WI38 (cell line): ENCODE results near the gene KCNA4.

Experiments
- H3K4me3 ChIP-seq: 2 replicates; pipeline ENCODE4 v1.5.1; 2011; ENCODE audit warnings: low read depth, mild to moderate bottlenecking, control low read depth, low read length
- CTCF ChIP-seq: IDR thresholded peaks from 2 replicates; pipeline ENCODE4 v1.5.1; 2012; ENCODE audit warnings: low read depth, mild to moderate bottlenecking, control low read depth, low read length

The KCNA4 gene

GRCh38 chr11:30016588-30017363 is at the start of gene KCNA4:
TSS of gene KCNA4 (minus strand) at chr11:30017030. CDS start at chr11:30012678, 4,352 bp downstream.
- H3K4me3 ChIP-seq = no peak within 1 kb of the TSS
- no peak for TF ChIP-seq CTCF

- no peak overlapping the region for H3K4me3 ChIP-seq
- TF ChIP-seq CTCF = no peak
Measured at GRCh38 chr11:30062103-30062502, 45.3 kb upstream of the KCNA4 start.

GRCh38 chr11:30059172-30059815 is 42.5 kb upstream of the KCNA4 start:
- H3K4me3 ChIP-seq = no peak overlapping the region
- TF ChIP-seq CTCF = no peak

- no peak overlapping the region for H3K4me3 ChIP-seq
- no peak for TF ChIP-seq CTCF
Measured at GRCh38 chr11:30049214-30049613, 32.4 kb upstream of the KCNA4 start.

- H3K4me3 ChIP-seq = no peak overlapping the region
- no peak for TF ChIP-seq CTCF
Measured at GRCh38 chr11:30046578-30046945, 29.7 kb upstream of the KCNA4 start.

- no peak for TF ChIP-seq CTCF
- H3K4me3 ChIP-seq = no peak overlapping the region
Measured at GRCh38 chr11:30045921-30046577, 29.2 kb upstream of the KCNA4 start.

- no peak overlapping the region for H3K4me3 ChIP-seq
- no peak for TF ChIP-seq CTCF
Measured at GRCh38 chr11:30045144-30045543, 28.3 kb upstream of the KCNA4 start.
